ENCODE results near the gene GPR171.

GPR171 gene

GRCh38 chr3:151225040-151225975 is 22.3 kb upstream of the GPR171 start:
- no peak for TF ChIP-seq CTCF (IDR thresholded peaks at IDR 0.05; ENCODE audit: insufficient read depth, missing control alignments)
- DNase-seq (ENCODE audit: insufficient read length, low spot score), result no peak
- FAIRE-seq, result no peak

- TF ChIP-seq CTCF (IDR thresholded peaks at IDR 0.05; ENCODE audit: insufficient read depth, missing control alignments), result no peak
- no peak for FAIRE-seq
- DNase-seq (ENCODE audit: insufficient read length, low spot score), result no peak
Measured at GRCh38 chr3:151224268-151224866, 21.4 kb upstream of the GPR171 start.

- FAIRE-seq (no peak), DNase-seq (ENCODE audit: insufficient read length, low spot score) (no peak)
- TF ChIP-seq CTCF (IDR thresholded peaks at IDR 0.05; ENCODE audit: insufficient read depth, missing control alignments), result no peak
Measured at GRCh38 chr3:151219056-151219455, 16.0 kb upstream of the GPR171 start.

GRCh38 chr3:151218136-151218535 is 15.1 kb upstream of the GPR171 start:
- FAIRE-seq (no peak), DNase-seq (ENCODE audit: insufficient read length, low spot score) (no peak)
- no peak for TF ChIP-seq CTCF (IDR thresholded peaks at IDR 0.05; ENCODE audit: insufficient read depth, missing control alignments)

GRCh38 chr3:151216641-151217607 is 13.9 kb upstream of the GPR171 start:
- DNase-seq (ENCODE audit: insufficient read length, low spot score) (no peak), FAIRE-seq (no peak)
- TF ChIP-seq CTCF (IDR thresholded peaks at IDR 0.05; ENCODE audit: insufficient read depth, missing control alignments), result no peak

GRCh38 chr3:151214459-151214858 is 11.4 kb upstream of the GPR171 start:
- FAIRE-seq, result no peak
- no peak for TF ChIP-seq CTCF (IDR thresholded peaks at IDR 0.05; ENCODE audit: insufficient read depth, missing control alignments)
- no peak for DNase-seq (ENCODE audit: insufficient read length, low spot score)

Data from D721Med (cell line).